Activated CD8-positive, alpha-beta memory T cell treated with anti-CD3 and anti-CD28 coated beads for 24 hours (primary cell): ENCODE data around the gene NCKAP5.
"Not testable (repeated sequence)": the region's sequence is repeated elsewhere in the genome, so short reads cannot be mapped to it uniquely, and the experiment has no call there.

Experiments used
- DNase-seq: peaks from one replicate; pipeline ENCODE4 v3.0.0-alpha.2; 2020

Gene NCKAP5

DNA sequence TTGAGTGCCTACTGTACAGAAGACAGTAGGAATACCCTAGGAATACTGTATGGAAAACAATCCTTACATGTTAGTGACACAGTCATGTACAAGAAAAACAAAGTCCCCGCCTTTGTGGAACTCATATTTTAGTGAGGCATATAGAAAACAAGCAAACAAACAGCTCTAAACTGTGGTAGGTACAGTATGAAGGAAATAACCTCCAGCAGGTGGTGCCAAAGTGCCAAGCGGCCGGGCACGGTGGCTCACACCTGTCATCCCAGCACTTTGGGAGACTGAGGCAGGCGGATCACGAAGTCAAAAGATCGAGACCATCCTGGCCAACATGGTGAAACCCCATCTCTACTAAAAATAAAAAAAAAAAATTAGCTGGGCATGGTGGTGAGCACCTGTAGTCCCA, 48.6 kb downstream of the NCKAP5 start:
- not testable (repeated sequence) for DNase-seq

DNA sequence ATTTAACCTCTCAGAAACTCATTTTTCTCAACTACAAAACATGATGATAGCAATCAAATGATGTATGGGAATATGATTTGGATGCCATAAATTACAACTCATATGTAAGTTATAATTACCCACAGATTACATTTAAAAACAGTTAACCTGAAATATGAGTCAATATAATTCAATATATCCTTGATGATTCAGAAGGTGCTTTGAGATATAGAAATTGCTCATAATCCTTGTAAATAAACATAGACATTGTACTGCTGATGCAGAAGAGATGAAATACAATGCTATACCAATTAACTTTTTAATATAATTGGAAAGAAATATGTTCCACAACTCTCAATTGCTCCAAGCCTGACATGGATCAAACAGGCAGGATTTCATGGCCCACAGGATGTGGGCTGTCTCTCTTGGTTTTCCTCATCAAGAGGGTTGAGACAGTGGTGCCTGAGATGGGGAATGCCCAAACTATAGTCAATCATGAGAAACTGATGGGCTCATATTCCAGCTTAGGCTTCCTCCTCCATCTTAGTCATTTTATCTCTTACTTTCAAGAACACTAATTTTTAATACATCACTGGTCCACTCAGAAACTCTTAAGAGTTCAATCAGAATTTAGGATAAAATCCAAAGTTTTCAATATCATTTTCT, 49.4 kb downstream of the NCKAP5 start:
- no peak for DNase-seq

DNA sequence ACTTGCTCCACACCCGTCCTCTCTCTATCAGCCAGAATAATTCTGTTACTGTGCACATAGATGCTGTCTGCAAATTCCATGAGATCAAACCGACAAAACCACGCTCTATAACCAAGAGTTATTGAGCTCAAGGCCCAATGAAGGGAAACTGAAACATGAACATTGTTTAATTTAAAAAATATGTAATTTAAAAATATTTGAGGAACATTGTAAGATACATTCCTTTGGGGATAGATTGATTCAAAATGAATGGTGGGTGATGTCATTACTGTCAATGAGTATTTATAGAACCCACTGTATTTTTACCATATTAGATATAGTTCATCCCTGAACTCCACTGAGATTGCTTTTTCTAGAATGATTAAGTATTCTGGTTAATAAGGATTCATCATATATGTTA, 50.4 kb downstream of the NCKAP5 start:
- DNase-seq: no peak

DNA sequence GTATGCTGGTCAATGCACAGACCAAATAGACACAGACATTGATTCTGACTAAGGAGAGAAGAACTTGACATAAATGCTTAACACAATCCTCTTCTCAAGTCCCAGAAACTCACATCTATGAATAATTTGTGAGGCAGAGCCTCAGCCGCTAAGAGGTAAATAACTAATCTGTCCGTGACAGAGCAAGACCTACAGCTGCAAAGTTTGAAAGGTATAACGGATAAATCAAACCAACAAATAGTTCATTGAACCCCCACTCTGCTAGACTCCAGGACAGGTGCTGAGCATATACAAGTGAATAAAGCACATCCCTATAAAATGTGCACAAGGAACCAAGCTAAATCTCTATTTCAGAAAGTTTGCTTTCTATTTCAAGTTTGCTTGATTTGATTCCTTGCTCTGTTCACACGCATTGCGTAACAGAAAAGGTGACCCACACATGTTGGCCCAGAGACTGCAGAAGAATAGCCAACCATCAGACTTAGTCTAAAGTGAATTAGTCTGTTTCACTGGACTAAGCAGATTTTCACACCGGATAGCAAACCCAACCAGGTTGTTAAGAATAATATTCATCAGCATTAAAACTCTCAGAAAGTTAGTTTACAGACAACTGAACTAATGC, 51.7 kb downstream of the NCKAP5 start:
- no peak for DNase-seq

DNA sequence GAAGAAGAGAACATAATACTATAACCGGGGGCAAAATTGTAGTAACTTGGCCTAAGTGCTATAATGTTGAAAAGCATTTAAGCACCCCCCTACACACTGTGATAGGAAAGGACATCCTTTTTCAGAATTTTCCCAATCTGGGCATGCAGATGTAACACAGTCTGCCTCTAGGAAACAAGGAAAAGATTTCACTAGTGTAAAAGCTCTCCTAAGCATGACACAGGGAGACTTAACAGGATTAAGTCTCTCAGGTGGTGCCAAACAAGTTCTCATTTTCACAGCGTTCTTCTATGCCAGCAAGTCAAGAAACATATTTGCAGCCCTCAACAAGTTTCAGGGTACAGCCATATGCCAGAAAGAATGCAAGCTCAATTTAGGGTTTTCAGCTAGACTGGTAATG, 53.0 kb downstream of the NCKAP5 start:
- DNase-seq: no peak

DNA sequence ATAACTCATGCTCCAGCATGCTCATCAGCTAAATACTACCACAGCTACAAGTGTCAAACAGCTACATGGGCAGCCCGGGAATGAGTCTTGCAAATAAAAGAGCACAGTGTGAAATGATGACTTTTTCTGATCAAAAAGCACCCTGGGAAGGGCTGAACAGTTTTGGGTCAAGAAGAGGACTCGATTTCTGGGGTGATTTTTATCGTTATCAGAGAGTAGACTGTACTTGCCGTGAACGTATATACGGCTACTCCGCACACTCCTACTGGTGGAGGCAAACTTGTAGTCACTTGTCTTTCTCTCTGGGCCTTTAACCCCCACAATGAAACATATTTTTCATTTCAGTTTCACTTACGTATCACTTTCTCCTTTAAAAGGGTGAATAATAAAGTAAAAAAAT, 54.4 kb downstream of the NCKAP5 start:
- DNase-seq: no peak

DNA sequence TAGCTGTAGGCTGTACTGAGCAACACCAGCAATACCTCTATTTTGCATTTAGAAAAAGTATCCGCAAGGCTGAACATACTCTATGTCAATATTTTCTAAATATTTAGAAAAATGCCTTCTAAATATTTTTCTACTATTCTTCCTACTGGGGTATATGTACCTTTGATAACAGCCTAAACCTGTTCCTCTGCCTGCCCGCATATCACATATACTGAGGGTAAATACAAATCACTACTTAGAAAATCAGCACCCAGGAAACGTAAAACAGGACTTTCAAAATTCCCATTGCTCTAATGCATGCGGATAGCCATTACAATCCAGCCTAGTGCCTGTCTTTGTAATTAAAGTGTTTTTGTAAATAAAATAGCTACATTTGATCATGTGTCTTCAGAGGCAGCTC, 56.1 kb downstream of the NCKAP5 start:
- DNase-seq: no peak

DNA sequence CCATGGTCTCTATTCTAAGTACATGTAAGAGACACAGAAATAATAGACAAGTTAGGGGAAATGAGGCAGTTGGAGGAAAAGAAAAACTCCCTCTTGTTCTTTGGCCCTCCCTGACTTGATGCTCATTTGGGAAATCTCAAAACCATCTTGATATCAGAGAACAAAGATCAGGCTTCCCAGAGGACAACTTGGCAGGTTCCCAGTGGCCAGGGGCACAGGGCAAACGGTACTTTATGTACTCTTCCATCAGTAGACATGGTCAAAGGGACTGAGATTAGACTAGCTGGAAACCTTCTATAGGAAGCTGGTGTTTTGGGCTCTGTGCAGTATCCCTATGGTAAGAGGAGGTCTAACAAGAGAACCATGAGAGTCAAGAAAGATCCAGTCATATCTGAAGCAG, 56.6 kb downstream of the NCKAP5 start:
- DNase-seq: no peak

DNA sequence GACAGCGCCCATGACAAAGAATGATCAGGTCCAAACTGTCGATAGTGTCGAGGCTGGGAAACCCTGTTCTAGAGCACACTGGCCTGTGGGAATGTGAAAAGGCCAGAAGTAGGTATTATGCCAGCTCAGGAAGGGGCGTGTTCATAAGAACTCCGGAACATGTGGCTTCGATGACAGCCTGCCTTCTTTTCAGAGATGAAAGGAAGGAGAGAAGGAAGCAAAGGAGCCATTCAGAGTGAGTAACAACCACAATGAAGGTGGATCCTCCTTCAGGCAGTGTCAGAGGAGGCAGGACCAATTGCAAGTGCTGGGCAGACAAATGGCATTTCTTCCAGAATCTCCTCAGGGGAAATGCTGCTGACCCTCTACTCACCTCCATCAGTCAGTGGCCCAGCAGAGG, 58.5 kb downstream of the NCKAP5 start:
- DNase-seq: no peak

DNA sequence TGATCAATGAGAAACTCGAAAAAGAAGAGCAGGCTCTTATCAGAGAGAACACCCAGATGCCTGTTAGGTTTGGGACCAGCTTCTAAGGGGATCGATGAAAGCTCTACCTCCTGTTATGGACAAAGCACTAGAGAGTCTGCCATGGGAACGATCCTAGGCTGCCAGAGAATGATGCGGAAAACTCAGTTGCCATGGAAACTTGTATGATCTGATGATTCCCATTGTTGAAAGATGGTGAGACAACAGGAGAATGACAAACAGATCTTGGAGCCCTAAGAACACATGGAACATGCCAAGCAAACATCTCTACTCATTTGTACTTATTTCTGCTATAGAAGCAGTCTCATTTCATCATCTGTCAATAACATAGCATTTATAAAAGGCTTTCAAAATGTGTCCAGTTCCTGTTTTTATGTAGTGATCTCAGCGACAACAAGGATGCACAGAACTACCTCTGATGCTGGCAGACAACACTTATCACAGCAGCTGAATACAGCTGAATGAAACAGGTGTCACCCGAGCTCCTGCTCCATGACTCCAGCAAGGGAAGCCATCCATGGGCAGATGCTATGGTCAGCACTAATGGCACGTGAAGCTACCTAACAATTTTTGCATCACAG, 59.6 kb downstream of the NCKAP5 start:
- DNase-seq: no peak

DNA sequence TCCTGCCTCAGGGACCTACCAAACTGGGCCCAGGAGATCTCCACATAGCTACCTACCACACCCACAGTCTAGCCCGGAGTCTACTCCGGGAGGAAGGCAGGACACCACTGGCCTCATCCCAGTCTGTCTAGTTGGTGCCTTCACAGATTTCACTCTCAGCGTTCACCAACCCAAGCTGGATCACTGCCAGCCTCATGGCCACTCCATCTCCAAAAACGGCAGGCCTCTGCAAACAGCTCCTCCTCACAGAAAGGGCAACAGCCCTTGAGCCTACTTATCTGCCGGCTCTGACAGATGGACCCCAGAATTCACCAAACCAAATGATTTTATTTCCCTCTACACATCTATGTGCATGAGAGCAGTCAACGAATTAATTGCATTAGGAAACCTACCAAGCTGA, 61.3 kb downstream of the NCKAP5 start:
- no peak for DNase-seq

DNA sequence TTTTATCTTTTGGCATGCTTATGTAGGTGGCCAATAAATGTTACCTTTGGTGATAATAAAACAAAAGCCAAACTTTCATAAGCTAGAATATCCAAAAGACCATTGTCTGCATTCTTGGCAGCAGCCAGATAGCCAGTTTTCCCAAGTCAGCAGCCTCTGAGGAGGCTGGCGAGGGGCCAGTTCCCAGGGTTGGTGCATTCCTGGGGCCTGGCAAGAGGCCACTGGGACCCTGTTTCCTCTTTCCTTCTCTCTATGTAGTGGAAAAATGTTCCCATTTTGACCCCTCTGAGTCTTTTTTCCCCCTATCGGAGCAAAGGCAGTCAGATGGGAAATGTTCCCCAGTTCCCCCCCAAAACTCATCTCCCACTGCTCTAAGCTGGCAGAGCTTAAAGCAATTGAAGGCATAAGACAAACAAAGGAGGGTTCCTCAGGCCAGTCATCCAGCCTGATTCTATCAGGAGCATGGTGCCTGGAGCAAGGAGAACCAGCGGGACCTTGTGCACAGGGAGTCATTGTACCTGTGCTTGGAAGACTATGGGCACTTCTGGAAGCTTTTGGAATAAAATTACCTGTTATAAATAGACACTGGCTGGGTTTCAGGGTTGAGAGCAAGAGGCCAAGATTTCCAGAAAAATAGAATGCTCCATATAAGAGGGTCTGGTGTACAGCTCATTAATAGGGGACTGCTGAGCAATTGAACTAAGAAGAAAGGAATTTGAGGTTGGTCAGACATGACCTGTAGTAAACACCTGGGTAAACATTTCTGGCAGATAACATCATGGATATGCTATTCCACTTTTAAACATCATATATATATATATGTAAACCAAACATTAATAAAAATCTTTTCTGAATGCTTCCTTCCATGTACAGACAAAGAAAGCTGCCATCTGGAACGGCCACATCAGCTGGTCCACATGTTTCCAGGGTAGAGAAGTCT, 63.4 kb downstream of the NCKAP5 start:
- DNase-seq: no peak

DNA sequence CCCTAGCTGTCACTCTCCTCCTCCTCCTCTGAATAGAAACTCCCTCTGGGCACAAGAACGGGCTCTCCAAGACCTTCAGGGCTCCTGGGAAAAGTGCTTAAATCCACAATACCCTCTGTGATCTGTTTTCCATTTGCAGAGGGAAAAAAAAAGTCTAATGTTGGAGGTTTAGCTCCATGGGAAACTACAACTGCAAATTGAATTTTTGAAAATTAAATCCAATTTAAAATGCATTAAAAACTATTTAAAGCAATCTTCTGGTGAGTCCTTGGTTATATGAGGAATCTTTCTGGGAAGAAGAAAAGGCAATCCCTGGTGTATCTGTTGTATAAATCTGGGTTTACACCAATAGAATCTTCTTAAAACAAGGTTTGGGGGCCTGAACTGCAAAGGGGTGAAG, 64.3 kb downstream of the NCKAP5 start:
- no peak for DNase-seq

DNA sequence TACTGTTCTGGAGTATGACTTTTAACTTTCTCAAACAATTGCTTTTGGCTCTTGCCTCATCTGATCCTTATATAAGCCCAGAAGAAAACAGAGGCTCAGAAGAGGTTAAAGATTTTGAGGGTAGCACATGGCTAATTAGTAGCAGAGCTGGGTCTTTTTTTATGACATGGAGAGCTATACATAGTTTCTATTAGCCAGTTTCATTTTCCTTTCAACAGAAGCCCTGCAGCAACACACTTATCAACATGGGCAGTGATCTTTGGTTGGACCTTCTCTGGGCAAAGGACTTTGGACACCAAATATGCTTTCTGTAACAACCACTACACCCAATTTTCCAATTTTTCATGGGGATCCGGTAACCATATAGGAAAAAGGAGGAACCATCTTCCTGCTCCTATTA, 64.9 kb downstream of the NCKAP5 start:
- no peak for DNase-seq

DNA sequence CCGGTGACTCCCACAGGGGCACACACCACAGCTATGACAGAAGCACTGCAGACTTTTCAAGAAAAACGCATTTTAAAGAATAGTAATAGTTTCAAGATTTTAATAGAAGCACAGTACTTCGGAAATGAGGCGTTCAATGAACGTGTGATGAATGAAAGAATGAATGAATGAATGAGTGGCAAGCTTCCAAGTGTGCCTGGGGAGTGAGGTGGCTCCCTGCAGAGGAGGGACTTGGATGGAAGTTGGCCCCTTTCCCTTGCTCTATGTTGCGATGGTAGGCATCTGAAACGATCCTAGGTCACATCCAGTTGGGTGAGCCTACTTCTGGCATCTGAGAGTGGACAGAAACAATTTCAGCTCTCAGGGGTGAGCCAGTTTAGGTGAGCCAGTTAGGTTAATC, 65.6 kb downstream of the NCKAP5 start:
- no peak for DNase-seq

DNA sequence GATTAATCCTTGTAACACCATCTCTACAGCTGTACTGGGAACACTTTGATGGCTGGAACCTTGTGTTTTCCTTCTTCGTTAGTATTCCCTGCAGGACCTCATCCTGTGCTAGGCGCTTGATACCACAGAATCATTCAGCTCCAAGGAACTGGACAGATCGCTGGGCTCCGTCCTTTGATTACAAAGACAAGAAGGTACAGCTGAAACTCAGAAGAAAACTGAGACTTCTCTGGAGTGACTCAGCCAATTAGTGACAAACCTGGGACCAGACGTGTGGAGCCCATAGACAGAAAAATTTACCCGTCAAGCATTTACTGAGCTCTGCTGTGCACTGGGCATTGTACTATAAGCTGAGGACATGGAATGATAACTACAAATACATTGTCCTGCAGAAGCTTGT, 67.3 kb downstream of the NCKAP5 start:
- DNase-seq: no peak

DNA sequence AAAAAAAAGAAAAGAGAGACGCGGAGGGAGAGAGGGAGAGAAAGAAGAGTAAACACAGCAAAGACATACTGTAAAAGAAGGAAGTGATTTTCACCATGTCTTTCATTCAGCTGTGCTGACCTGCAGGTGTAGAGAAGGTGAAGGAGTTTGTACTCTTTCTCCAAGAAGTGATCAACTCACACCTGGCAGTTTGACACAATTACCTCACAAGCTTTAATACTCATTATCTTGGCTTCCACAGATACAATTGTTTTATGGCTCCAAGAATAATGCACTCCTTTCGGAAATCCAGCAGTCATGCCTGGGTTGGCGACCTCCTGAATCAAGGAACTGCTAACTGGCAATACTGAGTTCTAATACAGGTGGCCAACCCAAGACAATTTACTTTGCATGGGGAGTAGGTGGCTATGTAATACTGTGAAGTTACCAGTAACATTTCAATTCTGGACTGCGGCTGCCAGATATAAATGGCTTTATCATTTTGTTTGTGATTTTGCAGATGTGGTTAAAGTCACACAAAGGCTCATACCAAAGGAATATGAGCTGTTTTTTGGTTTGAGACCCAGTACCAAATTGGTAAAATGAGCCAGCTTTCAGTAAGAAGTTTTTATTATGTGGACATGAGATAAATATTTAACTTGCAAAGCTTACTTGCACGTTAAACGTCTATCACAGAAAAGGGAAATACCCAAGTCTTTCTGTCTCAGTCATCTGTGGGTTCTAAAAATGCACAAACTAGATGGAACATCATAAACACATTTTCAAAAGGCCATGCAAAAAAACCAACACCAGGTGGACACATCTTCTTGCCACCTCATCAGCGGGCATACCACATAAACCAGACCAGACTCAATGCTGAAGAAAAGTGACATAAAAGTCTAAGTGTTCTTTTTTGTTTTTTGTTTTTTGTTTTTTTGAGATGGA, 69.3 kb downstream of the NCKAP5 start:
- no peak for DNase-seq

DNA sequence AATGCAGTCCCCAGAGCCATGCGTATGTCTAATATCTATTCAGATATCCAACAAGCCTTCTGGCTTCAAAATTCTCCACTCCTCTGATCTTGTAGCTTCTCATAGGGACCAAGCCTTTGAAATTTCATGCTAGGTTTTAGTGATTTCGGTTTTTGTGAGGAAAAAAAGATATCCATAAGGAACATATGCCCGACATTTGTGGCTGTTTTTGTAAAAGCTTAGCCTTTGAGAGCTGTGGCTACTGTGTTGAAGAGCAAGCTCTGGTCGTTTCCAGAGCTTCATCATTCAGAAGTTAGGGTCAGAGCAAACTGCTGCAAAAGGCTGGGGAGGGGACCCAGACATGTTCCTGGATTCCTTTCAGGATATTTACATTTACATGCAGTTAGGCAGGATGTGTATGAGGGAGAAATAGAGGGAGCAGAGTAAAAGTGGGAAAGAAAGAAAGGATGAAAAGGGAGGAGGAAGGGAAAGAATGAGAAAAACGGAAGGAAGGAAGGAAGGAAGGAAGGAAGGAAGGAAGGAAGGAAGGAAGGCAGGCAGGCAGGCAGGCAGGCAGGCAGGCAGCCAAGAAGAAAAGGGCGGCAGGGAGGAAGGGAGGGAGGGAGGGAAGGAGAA, 70.2 kb downstream of the NCKAP5 start:
- DNase-seq: no peak

DNA sequence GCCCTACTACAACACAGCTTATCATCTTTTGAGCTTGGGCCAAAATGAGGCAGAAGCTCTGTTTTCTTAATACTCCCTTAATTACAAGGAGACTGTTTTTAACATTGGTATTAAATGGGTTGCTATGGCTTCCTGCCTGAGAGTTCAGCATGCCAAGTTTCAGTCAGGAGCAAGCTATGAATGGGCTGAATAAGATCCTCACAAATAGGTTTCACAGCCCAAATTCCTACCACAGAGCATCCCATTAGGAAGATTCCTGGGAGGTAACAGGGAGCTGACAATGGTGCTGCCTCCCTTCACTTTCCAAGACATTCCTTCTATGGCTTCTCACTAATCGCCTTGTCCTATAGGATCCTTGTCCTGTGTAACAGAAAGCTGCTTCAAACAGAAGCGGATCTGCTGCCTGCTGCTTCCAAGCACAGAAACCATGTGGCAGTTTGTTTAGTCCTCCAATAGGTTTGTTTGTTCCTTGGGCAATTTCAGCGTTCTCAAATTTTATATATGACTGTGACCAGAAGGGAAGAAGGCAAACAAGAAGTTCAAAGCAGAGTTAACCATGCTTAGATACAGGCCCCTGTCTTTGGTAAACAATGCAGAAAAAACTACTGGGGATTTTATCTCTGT, 70.9 kb downstream of the NCKAP5 start:
- DNase-seq: no peak

DNA sequence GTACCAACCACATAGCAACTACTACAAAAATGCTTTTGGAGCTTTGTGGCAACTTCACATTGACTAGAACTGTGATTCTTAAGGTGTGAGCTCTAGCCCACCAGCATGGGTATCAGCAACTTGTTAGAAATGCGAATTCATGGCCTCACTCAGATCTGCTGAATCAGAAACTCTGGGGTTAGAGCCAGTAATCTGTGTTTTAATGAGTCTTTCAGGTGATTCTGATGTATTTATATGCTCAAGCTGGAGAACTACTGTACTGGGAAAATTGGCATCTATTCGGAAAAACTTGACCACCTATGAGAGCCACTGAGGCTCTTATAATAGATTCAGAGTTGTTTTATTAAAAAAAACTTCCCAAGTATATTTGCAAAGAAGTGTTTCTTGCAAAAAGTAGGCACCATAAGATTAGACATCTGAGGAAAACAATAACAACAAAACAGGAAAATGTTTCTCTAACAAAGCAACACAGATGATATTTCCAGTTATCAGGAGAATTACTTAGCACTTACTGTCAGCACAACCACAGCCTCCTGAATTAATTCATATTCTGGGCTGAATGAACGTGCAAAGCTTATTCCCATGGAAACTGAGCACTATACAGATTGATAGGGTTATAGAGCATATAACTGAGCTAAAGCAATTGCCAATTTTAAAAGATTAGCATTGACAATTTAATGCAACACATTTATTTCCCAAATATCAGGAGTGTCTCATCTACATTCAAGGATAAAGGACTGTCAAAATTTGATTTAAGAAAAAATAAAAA, 71.6 kb downstream of the NCKAP5 start:
- DNase-seq: no peak

DNA sequence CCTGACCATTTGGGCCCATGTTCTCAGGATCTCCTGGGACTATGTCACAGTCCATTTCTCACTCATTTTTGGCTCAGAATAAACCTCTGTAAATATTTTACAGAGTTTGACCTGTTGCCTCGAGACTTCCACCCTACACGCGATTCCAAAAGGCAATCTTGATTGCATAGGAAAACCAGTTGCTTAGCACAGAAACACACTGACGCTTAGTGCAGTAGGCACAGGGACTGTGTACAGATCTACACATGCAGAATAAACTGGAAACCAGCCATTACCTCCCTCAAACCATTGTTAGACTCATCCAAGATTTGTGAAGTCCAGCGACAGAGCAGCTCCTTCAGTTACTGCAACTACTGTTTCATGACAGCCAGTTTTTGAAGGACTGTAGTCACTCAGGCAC, 73.0 kb downstream of the NCKAP5 start:
- DNase-seq: no peak
